ENCODE results near the gene AGTRAP.

AGTRAP gene

GRCh38 chr1:11697893-11698210 is 38.1 kb upstream of the AGTRAP start:
- H3K4me3 ChIP-seq (ENCODE audit: low read depth in 1 of 2, low read length in 1 of 2): no peak overlapping the region
- no peaks in the 10 kb centered on the region for H3K9me3 ChIP-seq
- no peak overlapping the region for H3K27ac ChIP-seq
- no peaks in the 10 kb centered on the region for H3K4me1 ChIP-seq (ENCODE audit: control insufficient read depth in 1 of 2, insufficient read depth in 1 of 2, low read depth in 1 of 2, low read length in 1 of 2)
- H3K36me3 ChIP-seq: no peaks in the 10 kb centered on the region
- H3K27me3 ChIP-seq: peaks cover 84% of the 10 kb centered on the region
- no peak for TF ChIP-seq CTCF (IDR thresholded peaks at IDR 0.05)

- peaks cover 89% of the 10 kb centered on the region for H3K27me3 ChIP-seq
- TF ChIP-seq CTCF (IDR thresholded peaks at IDR 0.05): no peak
Observed at GRCh38 chr1:11700601-11701467, 35.1 kb upstream of the AGTRAP start.

GRCh38 chr1:11701551-11701961 is 34.4 kb upstream of the AGTRAP start:
- peaks cover 96% of the 10 kb centered on the region for H3K27me3 ChIP-seq
- TF ChIP-seq CTCF (IDR thresholded peaks at IDR 0.05): no peak
- no peaks in the 10 kb centered on the region for H3K9me3 ChIP-seq
- no peaks in the 10 kb centered on the region for H3K36me3 ChIP-seq
- no peak overlapping the region for H3K27ac ChIP-seq
- no peak overlapping the region for H3K4me3 ChIP-seq (ENCODE audit: low read depth in 1 of 2, low read length in 1 of 2)
- no peaks in the 10 kb centered on the region for H3K4me1 ChIP-seq (ENCODE audit: control insufficient read depth in 1 of 2, insufficient read depth in 1 of 2, low read depth in 1 of 2, low read length in 1 of 2)

More at GRCh38 chr1:11700601-11701467, 35.1 kb upstream of the AGTRAP start:
- H3K9me3 ChIP-seq: no peaks in the 10 kb centered on the region
- no peak overlapping the region for H3K4me3 ChIP-seq (ENCODE audit: low read depth in 1 of 2, low read length in 1 of 2)
- H3K4me1 ChIP-seq (ENCODE audit: control insufficient read depth in 1 of 2, insufficient read depth in 1 of 2, low read depth in 1 of 2, low read length in 1 of 2): no peaks in the 10 kb centered on the region
- H3K36me3 ChIP-seq: no peaks in the 10 kb centered on the region
- no peak overlapping the region for H3K27ac ChIP-seq

DNA sequence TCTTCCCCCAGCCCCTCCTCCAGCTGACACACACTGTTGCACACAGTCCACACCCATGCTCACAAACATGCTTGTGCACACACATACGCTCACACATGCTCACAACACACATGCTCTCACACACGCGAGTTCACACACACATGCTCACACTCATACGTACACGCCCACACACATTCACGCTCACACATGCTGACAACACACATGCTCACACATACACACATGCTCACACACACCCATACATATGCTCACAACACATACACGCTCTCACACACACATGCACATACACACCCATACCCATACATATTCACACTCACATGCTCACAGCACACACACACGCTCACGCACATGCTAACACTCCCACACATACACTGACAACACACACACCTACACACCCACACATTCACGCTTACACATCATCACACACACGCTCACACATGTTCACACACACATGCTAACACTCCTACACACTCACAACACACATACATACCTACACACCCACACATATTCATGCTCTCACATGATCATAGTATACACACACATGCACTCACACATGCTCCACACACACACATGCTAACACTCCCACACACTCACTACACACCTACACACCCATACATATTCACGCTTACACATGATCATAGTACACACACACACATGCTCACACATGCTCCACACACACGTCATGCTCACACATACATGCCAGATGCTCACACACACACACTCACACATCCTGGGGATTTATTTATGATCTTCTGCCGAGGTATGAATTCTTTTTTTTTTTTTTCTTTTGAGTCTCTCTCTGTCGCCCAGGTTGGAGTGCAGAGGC is 33.7 kb upstream of the AGTRAP start:
- Histone ChIP-seq H3K27me3 (peaks cover 97% of the 10 kb centered on the region), H3K27ac (no peak overlapping the region), H3K4me1 (ENCODE audit: control insufficient read depth in 1 of 2, insufficient read depth in 1 of 2, low read depth in 1 of 2, low read length in 1 of 2) (no peaks in the 10 kb centered on the region), H3K9me3 (no peaks in the 10 kb centered on the region), H3K4me3 (ENCODE audit: low read depth in 1 of 2, low read length in 1 of 2) (no peak overlapping the region), H3K36me3 (no peaks in the 10 kb centered on the region)
- TF ChIP-seq CTCF (IDR thresholded peaks at IDR 0.05): no peak

DNA sequence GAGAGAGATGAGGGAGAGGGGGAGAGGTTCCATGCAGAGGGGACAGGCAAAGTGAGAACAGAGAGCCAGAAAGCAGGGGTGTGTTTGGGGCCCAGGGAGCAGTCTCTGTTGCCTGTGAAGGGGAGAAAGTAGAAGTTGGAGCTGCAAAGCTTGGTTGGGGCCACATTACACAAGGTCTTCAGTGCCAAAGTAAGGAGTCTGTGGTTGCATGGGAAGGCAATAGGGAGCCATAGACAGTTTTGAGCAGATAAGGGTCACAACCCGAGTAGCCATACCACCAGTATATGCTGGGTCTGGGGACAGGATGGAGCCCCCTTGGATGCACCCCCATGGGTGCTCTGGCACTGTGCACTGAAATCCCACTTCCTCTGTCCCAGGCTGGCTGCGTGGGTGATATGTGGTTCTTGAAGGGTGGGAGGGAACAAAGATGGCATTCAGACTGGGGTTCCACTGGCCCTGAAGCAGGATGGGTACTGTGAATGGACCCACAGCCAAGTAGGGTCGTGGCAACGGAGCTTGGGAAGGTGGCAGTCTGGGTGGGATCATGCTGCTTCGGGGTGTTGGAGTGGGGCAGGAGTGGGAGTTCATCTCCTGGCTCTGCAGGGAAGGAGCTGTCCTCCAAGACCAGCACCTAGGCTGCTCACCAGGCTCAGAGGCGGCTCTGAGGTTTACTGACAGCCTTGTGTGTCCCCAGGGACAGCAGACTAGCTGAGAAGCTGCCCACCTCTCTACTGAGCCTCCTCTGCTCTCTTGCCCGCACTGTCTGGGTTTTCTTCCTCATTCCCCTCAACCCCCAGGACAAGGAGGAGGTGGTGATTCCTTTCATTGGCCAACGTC is 32.4 kb upstream of the AGTRAP start:
- TF ChIP-seq CTCF (IDR thresholded peaks at IDR 0.05): no peak
- Histone ChIP-seq H3K27me3 (peaks cover 97% of the 10 kb centered on the region), H3K4me3 (ENCODE audit: low read depth in 1 of 2, low read length in 1 of 2) (no peak overlapping the region), H3K9me3 (no peaks in the 10 kb centered on the region), H3K36me3 (no peaks in the 10 kb centered on the region), H3K27ac (no peak overlapping the region), H3K4me1 (ENCODE audit: control insufficient read depth in 1 of 2, insufficient read depth in 1 of 2, low read depth in 1 of 2, low read length in 1 of 2) (no peaks in the 10 kb centered on the region)
